Dedifferentiated amniotic fluid mesenchymal stem cell (primary cell): Measurements from ENCODE around the gene MROH2B.
"Not testable (repeated sequence)": the region's sequence is repeated elsewhere in the genome, so short reads cannot be mapped to it uniquely, and the experiment has no call there.

ENCODE experiments used
- DNase-seq: peaks from one replicate; pipeline ENCODE4 v3.0.0-alpha.2; 2016; ENCODE audit errors: extremely low spot score

Gene MROH2B

GRCh38 chr5:41022600-41022999, 48.5 kb downstream of the MROH2B start:
- not testable (repeated sequence) for DNase-seq

GRCh38 chr5:41012318-41012717, 58.8 kb downstream of the MROH2B start:
- DNase-seq: no peak

GRCh38 chr5:41010572-41010971, 60.6 kb downstream of the MROH2B start:
- DNase-seq: no peak

GRCh38 chr5:41009232-41009631, 61.9 kb downstream of the MROH2B start:
- no peak for DNase-seq

GRCh38 chr5:41004931-41005330, 66.2 kb downstream of the MROH2B start:
- no peak for DNase-seq

GRCh38 chr5:41003670-41004376, 67.3 kb downstream of the MROH2B start:
- no peak for DNase-seq

- DNase-seq: no peak
Observed at GRCh38 chr5:40999966-41000365, 71.2 kb downstream of the MROH2B start.

- no peak for DNase-seq
Observed at GRCh38 chr5:40999142-40999541, 72.0 kb downstream of the MROH2B start.

GRCh38 chr5:40995801-40996586, 75.1 kb downstream of the MROH2B start:
- no peak for DNase-seq

- no peak for DNase-seq
Observed at GRCh38 chr5:40991981-40992559, 79.1 kb downstream of the MROH2B start.

GRCh38 chr5:40991168-40991980, 79.8 kb downstream of the MROH2B start:
- DNase-seq: no peak

- DNase-seq: no peak
Observed at GRCh38 chr5:40988746-40989510, 82.2 kb downstream of the MROH2B start.

GRCh38 chr5:40987349-40987748, 83.8 kb downstream of the MROH2B start:
- DNase-seq: no peak

- DNase-seq: no peak
Observed at GRCh38 chr5:40986666-40987065, 84.5 kb downstream of the MROH2B start.

GRCh38 chr5:40985501-40985900, 85.6 kb downstream of the MROH2B start:
- DNase-seq: no peak

GRCh38 chr5:40984884-40985283, 86.3 kb downstream of the MROH2B start:
- no peak for DNase-seq

- no peak for DNase-seq
Observed at GRCh38 chr5:40983781-40984180, 87.4 kb downstream of the MROH2B start.

GRCh38 chr5:40981420-40981819, 89.7 kb downstream of the MROH2B start:
- no peak for DNase-seq

- DNase-seq: no peak
Observed at GRCh38 chr5:40976836-40977235, 94.3 kb downstream of the MROH2B start.

- no peak for DNase-seq
Observed at GRCh38 chr5:40976041-40976440, 95.1 kb downstream of the MROH2B start.

- no peak for DNase-seq
Observed at GRCh38 chr5:40973364-40974004, 97.7 kb downstream of the MROH2B start.
